RWPE1 (cell line): ENCODE results near the gene MPPED2.

Experiments
- CTCF ChIA-PET: fragments of 350-600 bp; sonication (Branson Sonifier 250); formaldehyde crosslinking; extraction: SDS; loops from one replicate; lab custom pipeline; 2021; lab: Yijun Ruan, JAX
- POLR2A ChIA-PET: fragments of 400-600 bp; formaldehyde crosslinking; extraction: SDS; loops from one replicate; lab custom pipeline; 2020; ENCODE audit warnings: antibody characterized with exemption; ENCODE audit not compliant: low non-redundant PET; lab: Yijun Ruan, JAX
- DNase-seq: peaks from one replicate; pipeline ENCODE4 v3.0.0; 2012; ENCODE audit warnings: low spot score
- H3K27ac ChIP-seq: fragments of 450-650 bp; 2 replicates; pipeline ENCODE4 v1.5.1; 2017
- CTCF ChIP-seq: fragments of 450-650 bp; conservative IDR thresholded peaks from 2 replicates; pipeline ENCODE4 v1.5.1; 2017; ENCODE audit warnings: low read depth, mild to moderate bottlenecking

MPPED2 gene

DNA sequence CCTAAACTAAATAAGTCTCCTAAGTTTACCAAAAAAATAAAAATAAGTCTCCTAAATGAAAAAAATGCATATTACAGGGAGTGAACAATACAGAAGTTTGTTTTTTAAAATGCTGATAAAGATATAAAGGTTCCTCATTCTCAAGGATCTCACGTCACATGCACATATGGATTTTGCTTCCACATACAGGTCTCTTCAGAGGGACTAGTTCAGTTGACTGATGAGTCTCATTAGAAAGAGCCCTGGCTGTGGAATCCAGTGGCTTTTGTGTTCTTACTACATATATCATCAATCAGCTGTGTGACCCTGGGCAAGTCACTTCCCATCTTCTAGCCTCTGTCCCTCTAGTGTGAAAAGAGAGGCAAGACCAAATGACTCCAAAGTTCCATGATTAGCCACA, 43.1 kb downstream of the MPPED2 start:
- CTCF ChIA-PET: no interaction called here
- no peak overlapping the region for H3K27ac ChIP-seq
- POLR2A ChIA-PET: no interaction called here
- no peak for TF ChIP-seq CTCF
- no peak for DNase-seq

GRCh38 chr11:30540781-30541180, 45.4 kb downstream of the MPPED2 start:
- no peak for TF ChIP-seq CTCF
- POLR2A ChIA-PET: no interaction called here
- no peak overlapping the region for H3K27ac ChIP-seq
- CTCF ChIA-PET: no interaction called here
- no peak for DNase-seq

DNA sequence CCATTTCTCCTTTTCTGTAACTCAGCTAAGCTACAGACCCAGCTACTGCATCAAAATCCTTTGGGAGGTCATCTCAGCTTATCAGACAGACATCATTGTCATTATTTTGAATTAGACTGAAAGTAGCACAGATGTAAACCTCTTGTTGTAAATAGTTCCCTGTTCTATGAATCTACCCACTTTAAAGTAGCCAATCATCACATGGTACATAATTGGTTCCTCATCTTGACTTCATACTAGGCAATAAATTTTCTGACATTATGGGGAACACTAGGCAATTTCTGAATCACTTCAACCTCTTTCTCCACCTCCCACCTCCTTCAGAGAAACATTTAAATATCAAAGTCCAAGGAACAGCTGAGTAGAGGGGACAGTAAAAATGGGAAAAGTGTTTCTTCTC, 47.9 kb downstream of the MPPED2 start:
- no peak overlapping the region for H3K27ac ChIP-seq
- ChIA-PET POLR2A (no interaction called here), CTCF (interaction anchor here (0.6 kb wide), 2 partner anchors 42 to 68 kb away, joined by 3 read pairs; no protein-coding TSS in a partner anchor)
- DNase-seq: no peak
- TF ChIP-seq CTCF: no peak

DNA sequence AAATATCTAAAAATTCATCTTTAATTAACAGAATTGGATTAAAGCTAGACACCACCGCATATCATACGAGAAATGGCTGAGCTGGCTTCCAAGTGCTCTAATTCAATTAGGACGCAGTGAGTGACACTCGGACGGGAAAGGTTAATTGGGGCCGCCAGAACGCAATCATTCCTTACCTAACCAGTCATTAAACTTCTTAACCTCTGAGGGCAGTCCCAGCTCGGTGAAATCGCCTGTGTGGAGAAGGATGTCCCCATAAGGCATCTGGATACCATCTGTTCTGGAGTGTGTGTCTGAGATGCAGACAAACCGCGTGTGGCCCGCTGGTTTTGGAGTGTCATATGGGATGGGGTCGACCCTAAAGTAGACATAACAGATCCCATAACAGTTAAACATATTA, 50.3 kb downstream of the MPPED2 start:
- TF ChIP-seq CTCF: no peak
- POLR2A ChIA-PET: no interaction called here
- no peak overlapping the region for H3K27ac ChIP-seq
- no peak for DNase-seq
- CTCF ChIA-PET: no interaction called here

GRCh38 chr11:30533445-30533947, 52.7 kb downstream of the MPPED2 start:
- ChIA-PET CTCF (interaction anchor here (0.6 kb wide), 1 partner anchor 1545 kb away, joined by 3 read pairs; no protein-coding TSS in a partner anchor), POLR2A (no interaction called here)
- no peak overlapping the region for H3K27ac ChIP-seq
- TF ChIP-seq CTCF: no peak
- DNase-seq: no peak

DNA sequence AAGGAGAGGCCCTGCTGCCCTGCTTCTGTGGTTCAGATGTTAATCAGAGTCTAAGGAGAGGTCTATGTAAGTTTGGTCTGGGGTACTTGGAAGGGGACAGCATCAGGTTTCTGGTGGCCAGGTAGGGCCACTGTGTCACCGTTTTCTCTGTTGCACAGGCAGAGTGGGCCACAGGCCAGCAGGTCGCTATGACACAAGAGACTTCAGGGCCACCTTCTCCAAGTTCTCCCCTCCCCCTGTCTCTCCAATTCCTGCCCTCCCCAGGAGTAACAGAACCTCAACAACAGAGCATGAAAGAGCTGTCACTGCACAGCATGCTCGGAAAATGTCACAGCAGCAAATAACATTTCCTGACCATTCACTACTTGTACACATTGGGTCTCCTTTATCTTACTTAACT, 58.6 kb downstream of the MPPED2 start:
- POLR2A ChIA-PET: no interaction called here
- no peak for TF ChIP-seq CTCF
- no peak for DNase-seq
- H3K27ac ChIP-seq: no peak overlapping the region
- CTCF ChIA-PET: interaction anchor here (0.7 kb wide), 1 partner anchor 490 kb away, joined by 3 read pairs; no protein-coding TSS in a partner anchor
